Endometrial microvascular endothelial cells (primary cell): ENCODE data around the gene SAA4. TPM values are rescaled to one million over a fixed set of nuclear protein-coding genes. Genes with fewer than 3 reads are reported as not detected.
"Not testable (repeated sequence)": the region's sequence is repeated elsewhere in the genome, so short reads cannot be mapped to it uniquely, and the experiment has no call there.

ENCODE experiments used
- in situ Hi-C: cut with HindIII; loops from 2 replicates; pipeline ENCODE4 v1.10.0; 2017; ENCODE audit warnings: low sequenced_read_pairs, low pct_unique_long_range_greater_than_20kb; ENCODE audit errors: inconsistent ontology term
- total RNA-seq: library from RNA; depleted of rRNA; stranded (reverse); fragments of >200 nt; gene quantifications from one replicate; pipeline ENCODE4 v1.2.3, GENCODE V29; 2015; ENCODE audit errors: inconsistent ontology term

SAA4 gene
- total RNA-seq, 1 donor from 2014 or later = not detected

- in situ Hi-C loops = no loop called here
These were observed 32.9 kb downstream of the SAA4 start for GRCh38 chr11:18203723-18204122.

DNA sequence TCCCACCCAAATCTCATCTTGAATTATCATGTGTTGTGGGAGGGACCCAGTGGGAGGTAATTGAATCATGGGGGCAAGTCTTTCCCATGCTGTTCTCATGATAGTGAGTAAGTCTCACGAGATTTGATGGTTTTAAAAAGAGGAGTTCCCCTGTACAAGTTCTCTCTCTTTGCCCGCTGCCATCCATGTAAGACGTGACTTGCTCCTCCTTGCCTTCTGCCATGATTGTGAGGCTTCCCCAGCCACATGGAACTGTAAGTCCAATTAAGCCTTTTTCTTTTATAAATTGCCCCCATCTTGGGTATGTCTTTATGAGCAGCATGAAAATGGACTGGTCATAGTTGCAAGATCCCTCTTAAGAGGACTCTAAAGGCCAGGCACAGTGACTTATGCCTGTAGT lies 38.9 kb downstream of the SAA4 start:
- in situ Hi-C loops = not testable (repeated sequence)

- in situ Hi-C loops = no loop called here
These were observed 40.1 kb downstream of the SAA4 start for GRCh38 chr11:18196532-18196931.

- in situ Hi-C loops = no loop called here
These were observed 43.6 kb downstream of the SAA4 start for GRCh38 chr11:18193010-18193409.

GRCh38 chr11:18191376-18191775 lies 45.2 kb downstream of the SAA4 start:
- in situ Hi-C loops = no loop called here

DNA sequence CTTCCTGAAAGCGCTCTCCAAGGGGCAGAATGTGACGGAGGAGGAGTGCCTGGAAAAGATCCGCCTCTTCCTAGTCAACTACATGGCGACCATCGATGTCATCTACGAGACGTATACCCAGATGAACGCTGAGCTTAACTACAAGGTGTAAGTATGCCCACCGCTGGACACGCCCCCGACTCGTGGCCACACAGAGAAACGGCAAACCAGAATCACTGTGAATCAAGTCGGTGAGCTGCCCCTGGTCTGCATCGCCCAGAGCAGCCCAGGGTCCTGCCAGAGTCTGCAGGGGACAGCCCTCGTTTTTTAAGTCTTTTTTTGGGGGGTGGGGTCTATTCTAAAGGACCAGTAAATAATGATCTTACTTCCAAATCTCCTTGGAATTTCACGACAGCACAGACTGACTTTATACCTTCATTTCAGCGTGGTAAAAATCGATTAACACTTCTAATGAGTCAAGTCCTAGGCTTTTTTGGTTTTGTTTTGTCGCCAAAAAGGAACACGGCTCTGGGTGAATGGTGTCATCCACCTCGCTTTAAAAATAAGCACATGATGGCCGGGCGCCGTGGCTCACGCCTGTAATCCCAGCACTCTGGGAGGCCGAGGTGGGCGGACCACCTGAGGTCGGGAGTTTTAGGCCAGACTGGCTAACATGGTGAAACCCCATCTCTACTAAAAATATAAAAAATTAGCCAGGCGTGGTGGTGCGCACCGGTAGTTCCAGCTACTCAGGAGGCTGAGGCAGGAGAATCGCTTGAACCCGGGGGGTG lies 46.9 kb downstream of the SAA4 start:
- in situ Hi-C loops = not testable (repeated sequence)

GRCh38 chr11:18188796-18189195 lies 47.8 kb downstream of the SAA4 start:
- in situ Hi-C loops = no loop called here

Other genes with a start within 250 kb of the SAA4 start
- 18.5 TPM for gene SERGEF, start 223.8 kb downstream of the SAA4 start, total RNA-seq
- not detected for gene TPH1, start 190.5 kb downstream of the SAA4 start, total RNA-seq
- 32.0 TPM for gene SAAL1, start 130.7 kb downstream of the SAA4 start, total RNA-seq
- gene MRGPRX3, start 104.2 kb downstream of the SAA4 start, total RNA-seq = not detected
- gene MRGPRX4, start 64.0 kb downstream of the SAA4 start, total RNA-seq = not detected
- not detected for gene SAA2, start 11.9 kb upstream of the SAA4 start, total RNA-seq
- gene SAA1, start 29.5 kb upstream of the SAA4 start, total RNA-seq = not detected
- 19.1 TPM for gene HPS5, start 85.3 kb upstream of the SAA4 start, total RNA-seq
- 64.0 TPM for gene GTF2H1, start 85.8 kb upstream of the SAA4 start, total RNA-seq
- gene LDHA, start 157.8 kb upstream of the SAA4 start, total RNA-seq = 1,100 TPM
- not detected for gene LDHC, start 175.5 kb upstream of the SAA4 start, total RNA-seq
- not detected for gene LDHAL6A, start 219.1 kb upstream of the SAA4 start, total RNA-seq